GM10847 (cell line): ENCODE measurements around the gene CLIC3.

Source experiments
- POLR2A ChIP-seq: IDR thresholded peaks from 2 replicates; pipeline ENCODE4 v1.6.1; 2011; ENCODE audit not compliant: insufficient read length; ENCODE audit errors: extremely low read depth

CLIC3 gene

DNA sequence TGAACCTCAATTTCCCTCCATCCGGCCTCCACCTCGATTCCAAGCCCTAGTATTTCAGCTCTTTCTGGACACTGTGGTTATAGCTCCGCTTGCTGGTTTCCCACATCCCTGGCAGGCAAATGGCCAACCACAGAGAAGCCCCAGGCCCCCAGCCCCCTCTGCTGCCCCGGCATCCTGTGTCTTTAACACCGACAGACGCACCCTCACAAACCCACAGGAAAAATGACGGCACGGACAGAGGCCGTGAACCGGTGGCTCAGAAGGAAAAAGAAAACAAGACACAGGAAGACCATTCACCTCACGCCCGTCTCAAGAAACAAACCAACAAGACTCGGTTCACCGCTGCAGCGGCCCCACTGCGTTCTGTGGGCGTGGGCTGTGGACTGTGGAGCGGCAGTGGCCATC lies 1.5 kb upstream of the CLIC3 start:
- no peak for TF ChIP-seq POLR2A

DNA sequence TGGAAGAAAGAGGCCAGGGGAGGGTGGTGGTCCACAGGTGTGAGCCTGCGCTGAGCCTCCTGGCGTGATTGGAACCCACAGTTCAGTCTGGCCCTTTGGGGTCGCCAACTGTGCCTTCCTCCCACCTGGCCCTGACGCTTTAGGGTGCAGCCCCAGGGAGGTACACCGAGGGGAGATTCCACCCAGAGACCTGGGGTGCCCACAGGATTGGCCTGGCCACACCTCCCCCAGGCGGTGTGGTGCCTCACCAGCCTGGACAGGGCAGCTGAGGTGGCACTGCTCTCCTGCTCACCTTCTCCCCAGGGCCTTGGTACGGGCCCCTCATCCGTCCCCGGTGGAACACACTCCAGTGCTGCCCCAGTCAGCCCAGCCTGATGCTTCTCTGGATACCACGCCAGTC lies 1.0 kb upstream of the CLIC3 start:
- no peak for TF ChIP-seq POLR2A

DNA sequence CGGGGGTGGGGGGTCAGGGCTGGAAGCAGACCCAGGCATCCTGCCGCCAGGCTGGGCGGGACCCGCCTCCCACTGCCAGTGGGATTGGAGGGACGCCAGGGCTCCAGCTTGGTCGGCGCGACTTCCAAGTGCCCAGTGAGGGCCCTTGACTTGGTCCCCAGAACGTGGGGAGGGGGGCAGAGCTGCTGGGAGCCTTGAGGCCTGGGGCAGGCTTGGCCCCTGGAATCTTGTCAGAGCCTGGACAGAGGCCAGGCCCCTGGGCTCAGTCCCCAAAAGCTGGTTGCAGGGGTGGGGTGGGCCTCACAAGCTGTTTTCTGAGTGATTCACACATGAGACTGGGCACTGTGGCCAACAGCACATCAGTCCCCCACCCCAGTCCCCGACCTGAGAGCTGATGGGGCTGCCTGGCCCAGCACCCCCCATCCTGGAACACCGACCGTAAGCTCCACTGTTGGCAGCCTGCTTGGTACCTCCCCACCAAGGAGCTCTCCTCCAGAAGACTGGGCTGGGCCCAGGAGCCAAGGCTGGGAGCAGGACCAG lies 526 bp downstream of the CLIC3 start:
- no peak for TF ChIP-seq POLR2A

DNA sequence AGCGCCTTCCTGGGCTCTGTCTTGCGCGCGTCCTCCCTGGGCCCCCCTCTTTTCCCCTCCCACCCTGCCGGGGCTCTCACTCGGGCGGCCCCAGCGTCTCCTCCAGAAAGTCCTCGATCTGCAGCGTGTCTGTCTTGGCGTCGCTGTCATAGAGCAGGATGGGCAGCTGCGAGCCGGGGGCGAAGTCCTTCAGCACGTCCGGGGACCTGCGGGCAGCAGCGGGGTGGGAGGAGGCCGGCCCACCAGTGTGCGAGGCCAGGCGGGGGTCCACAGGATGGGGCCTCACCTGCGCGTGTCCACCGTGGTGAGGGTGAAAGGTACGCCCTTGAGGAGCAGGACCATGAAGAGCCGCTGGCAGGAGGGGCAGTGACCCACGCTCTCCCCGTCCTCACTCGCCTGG lies 1.0 kb downstream of the CLIC3 start:
- no peak for TF ChIP-seq POLR2A

DNA sequence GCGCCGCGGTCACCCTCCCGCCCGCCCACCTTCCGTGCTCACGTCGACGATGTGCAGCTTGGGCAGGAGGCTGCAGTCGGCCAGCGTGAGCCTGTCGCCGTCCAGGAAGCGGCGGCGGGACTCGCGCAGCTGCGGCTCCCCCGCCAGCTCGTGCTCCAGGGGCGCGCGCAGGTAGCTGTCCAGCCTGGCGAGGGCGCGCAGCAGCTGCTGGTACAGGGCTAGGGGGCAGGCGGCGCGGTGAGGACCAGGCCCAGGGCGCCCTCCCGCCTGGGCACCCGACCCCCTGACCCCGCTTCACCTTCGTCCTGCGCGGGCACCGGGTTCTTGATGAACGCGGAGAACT lies 1.5 kb downstream of the CLIC3 start:
- TF ChIP-seq POLR2A = no peak

DNA sequence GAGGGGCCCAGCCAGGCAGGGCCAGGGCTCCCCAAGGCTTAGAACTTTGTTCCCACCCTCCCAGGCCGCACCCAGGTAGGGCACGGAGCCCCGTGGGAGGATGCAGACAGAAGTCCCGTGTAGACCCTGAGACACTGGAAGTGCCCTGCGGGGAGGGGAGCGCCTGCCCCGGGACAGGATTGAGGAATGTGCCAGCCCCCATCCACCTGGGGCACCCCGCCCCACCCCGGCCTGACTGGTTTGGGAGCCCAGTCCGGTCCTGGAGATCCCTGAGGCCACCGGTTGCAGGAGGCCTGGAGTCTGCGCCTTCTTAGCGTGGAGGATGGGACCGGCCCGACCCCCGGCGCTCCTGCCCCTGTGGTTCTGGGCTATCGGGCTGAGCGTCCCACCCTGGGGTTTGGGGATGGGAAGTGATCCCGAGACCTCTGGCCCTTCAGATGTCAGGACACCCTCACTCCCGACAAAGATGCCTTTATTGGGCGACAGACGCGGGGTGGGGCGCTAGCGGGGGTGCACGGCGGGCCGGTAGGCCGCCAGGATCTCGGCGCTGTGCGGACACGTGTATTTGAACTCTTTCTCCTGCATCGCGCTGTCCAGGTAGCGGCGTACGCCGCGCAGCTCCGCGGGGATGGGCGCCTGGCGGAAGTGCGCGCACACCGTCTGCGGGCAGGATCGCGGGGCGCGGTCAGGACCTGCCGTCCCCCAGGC lies 2.0 kb downstream of the CLIC3 start:
- no peak for TF ChIP-seq POLR2A

DNA sequence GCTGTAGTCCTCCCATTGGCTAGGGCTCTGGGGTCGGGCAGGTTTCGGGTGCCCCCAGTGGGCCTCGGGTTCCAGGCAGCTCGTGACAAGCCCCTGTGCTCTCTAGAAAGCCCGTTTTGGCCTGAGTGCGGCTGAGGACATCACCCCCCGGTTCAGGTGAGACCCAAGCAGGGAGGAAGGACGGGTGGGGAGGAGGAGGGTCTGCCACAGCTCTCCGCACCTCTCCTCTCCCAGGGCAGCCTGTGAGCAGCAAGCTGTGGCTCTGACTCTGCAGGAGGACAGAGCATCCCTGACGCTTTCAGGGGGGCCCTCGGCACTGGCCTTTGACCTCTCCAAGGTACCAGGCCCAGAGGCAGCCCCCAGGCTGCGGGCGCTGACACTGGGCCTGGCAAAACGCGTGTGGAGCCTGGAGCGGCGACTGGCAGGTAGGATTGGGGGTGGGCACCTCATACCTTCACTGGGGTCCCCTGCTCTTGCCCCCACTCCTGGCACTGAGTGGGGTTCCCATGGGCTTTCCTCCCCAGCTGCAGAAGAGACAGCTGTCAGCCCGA lies 3.5 kb downstream of the CLIC3 start:
- TF ChIP-seq POLR2A = no peak

DNA sequence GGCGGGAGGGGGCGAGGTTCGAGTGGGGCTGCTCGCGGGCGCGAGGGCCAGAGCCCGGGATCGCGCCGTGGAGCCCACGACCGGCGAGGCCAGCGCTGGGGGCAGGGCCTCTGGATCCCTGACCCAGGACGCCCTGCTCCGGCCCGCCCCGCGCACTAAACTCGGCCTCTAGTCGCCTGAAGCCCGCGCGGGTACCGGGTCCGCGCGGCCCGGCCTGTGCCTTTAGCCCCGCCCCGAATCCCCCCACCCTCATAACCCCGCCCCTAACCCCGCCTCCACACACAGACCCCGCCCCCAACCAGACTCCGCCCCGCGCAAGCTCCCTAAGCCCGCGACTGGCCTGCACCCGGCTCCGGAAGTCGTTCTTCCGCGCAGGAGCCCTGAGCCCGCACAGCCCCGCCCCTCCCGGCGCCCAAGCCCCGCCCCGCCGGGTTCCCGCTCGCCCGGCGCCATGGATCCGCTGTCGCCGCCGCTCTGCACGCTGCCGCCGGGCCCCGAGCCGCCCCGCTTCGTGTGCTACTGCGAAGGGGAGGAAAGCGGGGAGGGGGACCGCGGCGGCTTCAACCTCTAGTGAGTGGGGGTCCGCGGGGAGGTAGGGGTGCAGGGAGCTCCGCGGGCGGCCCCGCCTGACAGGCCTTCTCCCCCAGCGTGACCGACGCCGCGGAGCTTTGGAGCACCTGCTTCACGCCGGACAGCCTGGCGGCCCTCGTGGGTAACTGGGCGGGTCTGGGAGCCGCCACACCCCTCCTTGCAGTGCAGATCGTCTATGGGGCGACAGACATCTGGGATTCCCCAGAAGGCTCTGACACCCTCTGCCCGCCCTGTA lies 4.2 kb downstream of the CLIC3 start, which contains the start of gene PAXX:
Gene PAXX (plus strand): TSS at position 430 of the 826 bp plus-strand sequence. CDS start 22 bp downstream, at position 452.
- TF ChIP-seq POLR2A = peak; percentile 53

DNA sequence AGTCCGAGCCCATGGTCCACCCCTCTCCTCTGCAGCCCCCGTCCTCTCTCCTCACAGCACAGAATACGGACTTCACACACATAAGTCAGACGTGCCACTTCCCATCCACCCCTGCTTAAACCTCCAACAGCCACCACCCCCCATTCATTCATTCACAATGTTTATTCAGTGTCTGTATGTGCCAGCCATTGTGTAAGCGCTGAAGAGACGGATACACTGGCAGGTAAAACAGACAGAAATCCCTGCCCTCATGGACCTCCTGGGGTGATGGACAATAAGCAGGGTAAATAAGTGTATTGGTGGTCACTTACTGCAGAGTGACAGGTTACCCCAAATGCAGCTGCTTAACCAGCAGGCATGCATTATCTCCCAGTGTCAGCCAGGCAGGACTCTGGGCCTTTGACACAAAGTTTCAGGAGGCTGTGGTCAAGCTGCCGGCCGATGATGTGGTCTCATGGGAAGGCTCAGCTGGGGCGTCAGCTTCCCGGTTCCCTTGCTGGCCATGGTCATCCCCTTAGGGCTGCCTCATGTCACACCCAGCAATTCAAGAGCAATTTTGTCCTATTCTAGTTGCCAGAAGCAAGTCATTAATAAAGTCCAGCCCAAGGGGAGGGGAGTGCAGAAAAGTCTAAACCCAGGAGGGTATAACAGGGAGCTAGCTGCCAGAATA lies 6.0 kb downstream of the CLIC3 start:
- no peak for TF ChIP-seq POLR2A

DNA sequence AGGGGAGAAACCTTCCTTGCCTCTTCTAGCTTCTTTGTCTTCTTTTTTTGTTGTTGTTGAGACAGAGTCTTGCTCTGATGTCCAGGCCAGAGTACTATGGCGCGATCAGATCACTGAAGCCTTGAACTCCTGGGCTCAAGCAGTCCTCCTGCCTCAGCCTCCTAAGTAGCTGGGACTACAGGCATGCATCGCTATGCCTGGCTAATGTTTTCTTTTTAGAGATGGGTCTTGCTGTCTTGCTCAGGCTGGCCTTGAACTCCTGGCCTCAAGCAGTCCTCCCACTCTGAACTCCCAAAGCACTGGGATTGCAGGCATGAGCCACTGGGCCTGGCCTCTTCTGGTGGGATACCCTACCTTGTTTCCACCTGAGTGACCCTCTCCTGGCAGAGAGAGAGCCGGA lies 7.5 kb downstream of the CLIC3 start:
- TF ChIP-seq POLR2A = no peak

DNA sequence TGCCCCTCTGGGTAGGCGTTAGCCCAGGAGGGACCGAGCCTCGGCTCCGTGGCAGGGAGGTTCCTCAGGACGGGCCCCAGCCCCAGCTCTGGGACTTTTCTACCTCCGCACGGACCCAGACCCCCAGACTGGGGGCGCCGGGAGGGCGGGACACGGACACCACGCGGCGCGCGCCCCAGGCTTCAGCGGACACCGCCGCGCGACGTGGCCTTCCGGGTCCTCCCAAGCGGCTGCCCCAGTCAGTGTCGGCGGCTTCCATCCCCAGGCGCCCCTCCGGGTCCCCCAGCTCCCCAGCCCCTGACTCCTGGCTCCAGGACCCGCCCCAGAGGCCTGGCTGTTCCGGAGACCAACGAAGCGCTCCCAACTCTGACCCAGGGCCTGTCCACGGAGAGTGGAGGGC lies 10.5 kb downstream of the CLIC3 start:
- no peak for TF ChIP-seq POLR2A

DNA sequence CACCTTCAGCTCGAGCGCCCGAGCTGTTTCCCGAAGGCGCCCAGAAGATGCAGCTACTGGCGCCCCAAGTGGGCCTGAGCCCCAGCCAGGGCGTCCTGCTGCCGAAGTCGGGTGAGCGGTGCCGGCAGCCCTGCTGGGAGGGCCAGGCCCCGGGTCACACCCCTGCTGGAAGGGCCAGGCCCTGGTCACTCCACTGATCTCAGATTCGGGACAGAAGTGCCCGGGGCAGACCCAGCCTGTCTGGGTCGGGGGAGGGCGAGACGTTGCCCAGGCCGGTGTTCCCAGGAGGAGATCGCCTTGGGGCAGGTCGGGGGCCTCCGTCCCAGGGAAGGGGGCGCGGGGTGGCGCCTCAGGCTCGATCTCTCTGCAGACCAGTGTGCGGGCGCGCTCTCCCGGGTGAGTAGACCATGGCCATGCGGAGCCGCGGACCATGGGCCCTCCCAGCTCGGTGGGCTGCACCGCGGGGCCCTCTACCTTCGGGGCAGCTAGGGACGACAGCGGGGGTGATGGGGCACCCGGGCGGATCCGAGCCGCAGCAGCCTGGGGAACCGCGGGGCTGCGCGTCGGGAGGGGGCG lies 11.3 kb downstream of the CLIC3 start:
- no peak for TF ChIP-seq POLR2A

DNA sequence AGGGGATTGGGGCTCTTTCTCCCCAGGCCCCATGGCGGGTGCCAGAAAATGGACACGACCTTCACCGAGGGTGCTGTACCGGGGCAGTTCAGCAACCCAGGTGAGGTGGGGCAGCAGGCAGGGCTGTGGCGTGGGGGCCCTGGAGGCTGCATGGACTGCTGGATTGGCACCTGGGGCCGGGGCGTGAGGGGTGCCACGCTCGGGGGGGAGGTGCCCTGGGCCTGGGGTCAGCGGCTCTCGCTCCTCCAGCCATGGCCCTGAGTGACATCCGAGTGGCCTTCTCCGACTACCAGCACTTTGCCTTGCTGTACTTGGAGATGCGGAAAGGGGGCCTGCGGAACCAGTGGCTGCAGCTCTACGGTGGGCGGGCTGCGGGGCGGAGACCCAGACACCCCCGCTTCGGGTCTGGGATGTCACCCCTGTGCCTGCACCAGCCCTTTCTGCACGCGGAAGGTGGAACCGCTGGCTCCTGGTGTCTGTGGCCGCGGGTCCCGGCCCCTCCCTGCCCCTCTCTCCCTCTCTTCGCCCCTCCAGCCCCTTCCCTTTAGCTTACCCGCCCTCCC lies 11.8 kb downstream of the CLIC3 start:
- no peak for TF ChIP-seq POLR2A

DNA sequence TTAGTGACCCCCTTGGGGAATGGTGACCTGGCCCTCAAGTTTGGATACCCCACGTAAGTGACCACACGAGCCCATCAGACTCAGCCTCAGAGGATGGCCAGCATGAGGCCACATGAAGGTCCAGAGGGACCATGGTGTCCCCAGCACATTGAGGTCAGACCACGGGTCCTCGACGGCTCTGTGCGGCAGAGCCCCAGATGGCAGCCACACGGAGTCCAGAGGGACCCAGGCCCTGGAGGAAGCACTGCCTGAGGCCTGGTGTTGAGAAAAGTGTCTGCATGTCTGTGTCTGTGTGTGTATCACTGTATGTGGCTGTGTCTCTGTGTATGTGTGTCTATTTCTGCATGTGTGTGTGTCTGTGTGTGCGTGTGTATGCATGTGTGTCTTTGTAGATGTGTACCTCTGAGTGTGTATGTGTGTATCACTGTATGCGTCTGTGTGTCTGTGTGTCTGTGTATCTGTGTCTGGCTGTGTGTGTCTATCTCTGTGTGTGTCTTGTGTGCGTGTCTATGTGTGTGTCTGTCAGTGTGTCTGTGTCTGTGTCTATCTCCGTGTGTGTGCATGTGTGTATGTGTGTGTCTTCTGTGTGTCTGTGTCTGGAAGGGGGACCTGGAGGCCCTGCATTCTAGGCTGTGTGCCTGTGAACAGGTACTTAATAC lies 12.6 kb downstream of the CLIC3 start:
- no peak for TF ChIP-seq POLR2A

DNA sequence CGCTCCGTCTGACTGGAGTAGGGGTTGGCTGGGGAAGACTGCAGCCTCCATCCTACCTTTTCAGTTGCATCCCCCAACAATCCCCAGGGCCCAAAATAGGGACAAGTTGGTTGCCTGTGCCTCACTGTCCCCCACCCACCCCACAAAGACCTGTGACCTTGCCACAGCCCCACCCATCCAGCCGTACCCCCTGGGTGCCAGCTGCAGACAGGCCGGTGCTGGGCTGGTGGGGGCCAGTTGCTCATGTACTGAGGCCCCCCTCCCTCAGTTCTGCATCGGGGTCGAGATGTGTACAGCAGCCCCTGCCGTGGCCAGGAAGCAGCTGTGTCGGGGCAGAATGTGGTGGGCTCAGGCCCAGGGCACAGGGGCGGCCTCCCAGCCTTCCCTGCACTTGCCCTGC lies 13.2 kb downstream of the CLIC3 start:
- no peak for TF ChIP-seq POLR2A
